GM10847 (cell line): ENCODE data around the gene FOXP1.

Source experiments
- POLR2A ChIP-seq: IDR thresholded peaks from 2 replicates; pipeline ENCODE4 v1.6.1; 2011; ENCODE audit not compliant: insufficient read length; ENCODE audit errors: extremely low read depth

The FOXP1 gene

GRCh38 chr3:71160785-71161546 is 422.6 kb downstream of the FOXP1 start:
- TF ChIP-seq POLR2A: no peak

- TF ChIP-seq POLR2A: no peak
Observed at GRCh38 chr3:71156062-71156665, 427.4 kb downstream of the FOXP1 start.

GRCh38 chr3:71154846-71155245 is 428.7 kb downstream of the FOXP1 start:
- no peak for TF ChIP-seq POLR2A

- no peak for TF ChIP-seq POLR2A
Observed at GRCh38 chr3:71153713-71154112, 429.8 kb downstream of the FOXP1 start.

- TF ChIP-seq POLR2A: no peak
Observed at GRCh38 chr3:71152892-71153265, 430.6 kb downstream of the FOXP1 start.

GRCh38 chr3:71152039-71152891 is 431.3 kb downstream of the FOXP1 start:
- TF ChIP-seq POLR2A: no peak

GRCh38 chr3:71149959-71150954 is 433.3 kb downstream of the FOXP1 start:
- TF ChIP-seq POLR2A: no peak

- no peak for TF ChIP-seq POLR2A
Observed at GRCh38 chr3:71148455-71149060, 435.0 kb downstream of the FOXP1 start.

GRCh38 chr3:71146673-71147072 is 436.9 kb downstream of the FOXP1 start:
- TF ChIP-seq POLR2A: no peak

GRCh38 chr3:71145954-71146353 is 437.6 kb downstream of the FOXP1 start:
- TF ChIP-seq POLR2A: no peak

GRCh38 chr3:71144525-71145253 is 438.8 kb downstream of the FOXP1 start:
- no peak for TF ChIP-seq POLR2A

GRCh38 chr3:71143493-71143892 is 440.0 kb downstream of the FOXP1 start:
- no peak for TF ChIP-seq POLR2A

- TF ChIP-seq POLR2A: no peak
Observed at GRCh38 chr3:71142441-71143161, 440.9 kb downstream of the FOXP1 start.
